Smooth muscle cell of the brain vasculature (primary cell): Measurements from ENCODE around the gene CCDC70.
A peak's percentile ranks its signal among the peaks of the same experiment; 100 is the strongest.

Experiments
- DNase-seq: peaks from one replicate; pipeline ENCODE4 v3.0.0-alpha.2; 2012; ENCODE audit warnings: low read depth, low spot score

The CCDC70 gene

DNA sequence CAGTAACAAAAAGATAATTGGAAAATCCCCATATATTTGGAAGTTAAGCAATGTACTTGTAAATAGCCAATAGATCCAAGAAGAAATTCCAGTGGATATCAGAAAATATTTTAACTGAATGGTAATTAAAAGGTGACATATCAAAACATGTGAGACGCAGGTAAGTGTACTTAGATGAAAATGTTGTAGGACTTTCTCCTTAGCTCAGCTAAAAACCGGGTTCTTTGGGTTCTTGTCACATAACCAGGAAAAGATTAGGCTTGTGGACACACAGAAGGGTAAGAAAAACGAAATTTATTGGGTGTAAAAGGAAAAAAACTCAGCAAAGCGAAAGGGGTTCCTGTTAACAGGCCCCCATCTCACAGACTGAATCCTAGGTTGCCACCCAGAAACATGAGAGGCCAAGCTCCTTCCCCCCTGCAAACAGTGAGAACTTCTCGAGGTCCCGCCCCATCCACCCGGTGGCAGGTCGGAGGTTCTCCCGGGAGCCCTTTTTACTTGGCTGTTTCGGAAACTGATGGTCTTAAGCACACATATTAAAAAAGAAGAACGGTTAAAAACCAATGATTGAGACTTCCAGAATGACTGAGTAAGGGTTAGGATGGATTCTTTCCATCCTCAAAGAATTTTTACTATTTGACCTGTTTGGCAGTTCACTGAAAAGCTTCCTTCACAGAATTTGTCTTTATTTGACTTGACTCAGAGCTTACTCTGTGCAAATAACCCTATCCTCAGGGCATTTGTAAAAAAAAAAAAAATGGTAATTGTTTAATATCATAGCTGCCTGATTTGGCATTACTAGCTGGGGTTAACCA, 3.1 kb upstream of the CCDC70 start:
- no peak for DNase-seq

DNA sequence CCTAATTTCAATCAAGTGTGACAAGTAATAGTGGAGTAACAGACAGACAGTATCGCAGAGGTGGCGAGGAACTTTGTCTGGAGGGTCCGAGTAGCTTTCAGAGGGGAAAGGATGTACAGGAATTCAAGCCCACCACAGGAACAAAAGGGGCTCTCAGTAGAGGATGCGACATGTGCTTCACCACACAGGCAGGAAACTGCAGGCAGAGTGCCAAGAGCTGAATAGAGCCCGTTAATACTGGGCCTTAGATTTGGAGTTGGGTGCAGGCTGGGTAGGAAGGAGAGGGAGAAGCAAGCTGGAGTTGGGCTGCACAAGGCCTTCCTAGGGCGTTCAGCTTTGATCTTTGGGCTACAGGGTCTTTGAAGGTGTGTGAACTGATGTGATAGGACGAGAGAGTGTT, 1.2 kb downstream of the CCDC70 start:
- DNase-seq = no peak

DNA sequence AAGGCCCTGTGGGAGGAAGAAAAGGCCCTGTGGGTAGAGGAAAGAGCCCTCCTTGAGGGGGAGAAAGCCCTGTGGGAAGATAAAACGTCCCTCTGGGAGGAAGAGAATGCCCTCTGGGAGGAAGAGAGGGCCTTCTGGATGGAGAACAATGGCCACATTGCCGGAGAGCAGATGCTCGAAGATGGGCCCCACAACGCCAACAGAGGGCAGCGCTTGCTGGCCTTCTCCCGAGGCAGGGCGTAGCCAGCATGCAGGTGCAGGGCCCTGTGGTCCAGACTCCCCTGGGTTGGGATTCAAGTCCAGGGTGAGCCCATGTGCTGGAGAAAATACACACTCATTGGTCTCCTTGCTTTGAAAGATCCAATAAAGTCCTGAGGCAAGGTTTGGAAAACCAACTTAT, 4.1 kb downstream of the CCDC70 start:
- DNase-seq = no peak

DNA sequence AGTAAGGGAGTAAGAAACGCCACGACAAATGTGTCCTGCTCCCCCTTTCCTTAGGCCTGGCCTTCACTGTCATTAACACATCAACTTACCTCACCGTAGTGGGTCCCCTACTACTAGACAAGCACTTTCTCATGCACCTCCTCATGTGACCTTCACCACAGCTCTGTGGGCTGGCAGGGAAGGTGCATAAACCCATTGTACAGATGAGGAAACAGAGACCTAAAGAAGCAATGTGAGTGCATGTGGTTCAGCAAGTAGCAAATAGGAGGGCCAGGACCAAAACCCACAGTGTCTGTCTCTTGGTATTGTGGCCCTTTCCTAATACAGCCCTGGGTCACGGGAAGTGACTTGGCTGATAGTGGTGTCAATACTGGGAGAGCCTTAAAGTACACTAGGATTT, 5.3 kb downstream of the CCDC70 start:
- no peak for DNase-seq

DNA sequence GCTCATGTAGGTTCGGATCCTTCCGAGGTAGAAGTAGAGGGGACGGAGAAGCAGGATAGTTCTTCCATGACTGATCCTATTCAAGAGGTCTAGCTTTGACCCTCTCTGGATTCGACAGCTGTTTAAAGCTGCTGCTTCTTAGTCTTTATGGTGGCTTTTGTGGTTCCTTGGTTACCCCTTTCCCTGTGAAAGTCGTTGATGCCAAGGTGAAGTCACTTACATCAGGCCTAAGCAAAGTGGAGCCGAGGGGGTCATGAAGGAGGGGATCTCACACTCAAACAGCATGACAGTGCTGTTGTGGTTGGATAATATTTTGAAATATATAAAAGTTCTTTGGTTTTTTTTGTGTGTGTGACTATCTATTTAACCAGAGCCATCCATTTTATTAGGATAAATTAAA, 8.1 kb downstream of the CCDC70 start:
- no peak for DNase-seq

DNA sequence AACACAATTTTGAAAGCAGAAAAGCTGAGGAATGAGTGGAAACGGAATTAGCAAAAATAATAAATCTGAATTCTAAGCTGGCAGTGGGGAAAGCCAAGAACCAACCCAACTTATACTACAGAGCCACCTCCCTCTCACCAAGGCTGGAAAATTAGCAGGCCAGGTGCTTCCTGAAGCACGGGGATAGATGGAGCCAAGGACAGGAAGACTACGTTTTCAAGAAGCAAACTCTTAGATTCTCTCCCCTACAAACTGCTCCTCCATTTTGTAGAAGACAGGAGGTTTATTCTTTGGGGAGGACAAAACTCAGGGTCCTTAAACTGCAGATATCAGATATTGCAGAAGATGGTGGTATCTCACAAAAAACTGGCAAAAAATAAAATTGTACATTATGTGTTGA, 8.8 kb downstream of the CCDC70 start:
- DNase-seq = no peak

DNA sequence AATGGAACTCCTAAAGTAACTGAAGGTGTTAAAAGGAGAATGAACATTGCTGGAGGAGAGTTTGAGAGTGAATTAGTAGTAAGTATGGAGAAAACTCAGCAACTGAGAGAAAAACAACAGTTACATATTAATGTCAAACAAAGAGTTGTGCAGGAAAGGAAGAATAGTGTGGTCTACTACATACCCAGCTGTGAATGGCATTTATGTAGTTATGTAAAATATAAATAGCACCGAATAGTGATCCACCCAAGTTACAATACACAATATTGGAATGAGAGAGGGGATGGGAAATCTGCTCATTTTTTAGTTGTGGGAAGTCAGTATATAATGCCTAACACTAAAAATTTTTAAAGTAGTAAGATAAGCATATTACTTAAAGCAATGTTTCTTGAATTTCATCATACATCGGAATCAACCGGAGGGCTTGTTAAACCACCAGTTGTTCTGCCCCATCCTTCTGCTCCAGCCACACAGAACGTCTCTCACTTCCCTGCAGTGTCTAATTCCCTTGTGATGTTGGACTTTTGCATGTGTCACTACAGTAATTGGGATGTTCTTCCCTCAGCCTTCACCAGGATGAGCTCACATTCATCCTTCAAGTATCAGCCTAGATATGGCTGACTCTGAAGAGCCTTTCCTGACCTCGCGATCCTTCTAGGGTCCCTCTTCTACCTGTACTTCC, 11.5 kb downstream of the CCDC70 start:
- no peak for DNase-seq

DNA sequence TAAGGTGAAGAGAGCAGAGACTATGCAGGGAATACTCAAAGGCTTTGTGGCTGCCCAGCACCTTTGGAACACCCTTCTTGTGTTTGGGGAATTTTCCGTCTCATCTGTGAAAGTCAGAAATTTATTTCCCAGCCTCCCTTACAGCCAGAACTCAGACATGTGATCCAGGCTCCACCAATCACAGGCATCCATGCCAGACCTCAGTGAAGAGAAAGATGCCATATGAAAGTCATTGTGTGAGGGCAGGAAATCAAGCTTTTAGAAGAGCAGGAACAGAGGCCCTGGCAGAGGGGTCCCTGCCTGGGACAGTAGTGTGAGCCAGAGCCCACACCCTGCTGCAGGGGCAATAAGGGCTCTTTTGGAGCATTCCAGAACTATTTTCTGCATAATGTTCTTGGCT, 12.1 kb downstream of the CCDC70 start:
- DNase-seq = no peak

DNA sequence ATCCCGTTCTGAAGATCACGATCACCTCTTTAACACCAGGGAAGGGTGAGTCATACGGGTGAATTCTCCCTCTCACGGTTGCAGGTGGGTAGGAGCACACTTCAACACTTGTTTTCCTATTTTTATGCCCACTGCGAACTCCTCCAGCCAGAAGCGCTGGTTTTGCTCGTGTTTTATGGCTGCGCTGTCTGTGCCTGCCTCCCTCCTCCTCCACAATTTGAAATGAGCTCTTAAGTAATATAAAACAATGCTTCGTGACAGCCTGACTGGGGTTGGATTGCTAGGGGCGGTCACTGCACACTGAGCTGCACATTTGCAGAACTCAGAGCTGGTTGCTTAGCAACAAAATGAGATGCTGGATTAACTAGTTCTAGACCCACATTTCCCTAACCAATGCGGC, 12.9 kb downstream of the CCDC70 start:
- no peak for DNase-seq

DNA sequence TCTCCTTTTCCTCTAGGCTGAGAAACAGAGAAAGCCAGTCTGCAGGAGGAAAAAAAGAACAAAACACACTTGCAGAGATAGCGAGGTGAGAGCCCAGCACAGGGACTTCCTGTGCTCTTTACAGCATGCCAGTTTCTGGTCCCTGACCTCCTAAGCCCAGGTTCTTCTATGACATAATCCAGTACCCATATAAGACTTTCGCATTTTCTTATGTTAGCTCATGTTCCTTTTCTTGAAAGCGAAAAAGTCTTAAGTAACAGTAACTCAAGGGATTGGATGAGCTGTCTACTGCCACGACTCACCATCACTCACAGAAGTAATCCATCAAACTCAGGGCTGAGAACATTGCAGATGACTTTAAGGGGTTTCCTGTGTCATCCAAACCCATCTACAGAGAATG, 17.4 kb downstream of the CCDC70 start:
- no peak for DNase-seq

DNA sequence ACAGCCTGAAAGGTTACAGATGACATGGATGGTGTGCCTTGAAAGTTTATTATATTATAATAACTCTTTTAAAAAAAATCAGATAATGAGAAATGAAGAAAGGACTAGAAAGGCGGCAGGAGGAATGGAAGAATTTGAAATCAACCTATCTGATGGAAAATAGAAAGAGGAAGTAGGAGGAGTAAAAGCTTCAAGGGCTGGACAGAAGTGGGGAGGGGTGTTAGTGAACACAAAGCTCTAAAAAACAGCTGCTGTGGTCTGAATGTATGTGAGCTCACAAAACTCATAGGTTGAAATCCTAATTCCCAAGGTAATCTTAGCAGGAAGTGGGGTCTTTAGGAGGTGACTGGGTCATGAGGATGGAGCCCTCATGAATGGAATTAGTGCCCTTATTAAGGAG, 19.5 kb downstream of the CCDC70 start:
- no peak for DNase-seq

DNA sequence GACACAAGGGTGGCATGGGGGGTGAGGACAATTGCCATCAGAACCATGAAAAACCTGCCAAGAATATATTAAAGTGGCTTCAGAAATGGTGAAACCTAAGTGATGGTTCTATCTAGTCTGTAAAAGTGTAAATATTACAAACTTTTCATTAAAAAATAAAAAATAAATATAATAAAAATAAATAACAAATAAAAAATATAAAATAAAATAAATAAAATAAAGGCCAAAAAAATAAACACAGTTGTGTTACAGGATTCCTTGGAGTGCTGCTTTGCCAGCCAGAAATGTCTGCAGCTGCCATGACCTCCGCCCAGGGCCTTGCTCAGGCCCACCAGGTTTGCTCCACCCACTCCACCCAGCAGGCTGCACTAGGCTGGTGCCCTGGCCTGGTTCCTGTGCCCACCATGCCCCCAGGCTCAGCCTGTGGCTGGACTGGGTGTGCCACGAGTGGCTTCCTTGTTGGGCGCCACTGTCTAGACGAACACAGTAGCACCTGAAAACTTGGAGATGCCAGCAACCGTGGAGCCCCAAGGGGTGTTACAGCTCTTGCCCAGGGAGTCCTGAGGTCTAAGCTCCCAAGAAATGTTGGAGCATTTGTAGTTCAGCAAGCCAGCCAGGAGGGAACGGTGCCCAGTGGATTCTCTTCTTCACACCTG, 20.9 kb downstream of the CCDC70 start:
- no peak for DNase-seq

DNA sequence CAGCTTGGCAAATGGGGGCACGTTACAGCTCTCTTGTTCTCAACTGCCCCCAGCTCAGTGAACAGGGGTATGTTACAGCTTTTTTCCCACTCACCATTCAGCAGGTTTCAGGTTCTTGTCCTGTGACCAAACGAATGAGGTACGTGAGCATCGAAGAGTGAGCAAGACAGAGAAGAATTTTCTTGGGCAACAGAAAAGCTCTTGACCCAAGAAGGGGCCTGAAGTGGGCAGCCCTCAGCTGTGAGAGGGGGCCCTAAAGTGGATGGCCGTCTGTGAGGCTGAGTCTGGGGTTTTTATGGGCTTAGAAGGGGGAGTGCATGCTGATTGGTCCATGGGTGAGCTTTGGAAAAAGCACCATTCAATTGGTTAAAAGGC, 21.4 kb downstream of the CCDC70 start:
- DNase-seq = no peak

DNA sequence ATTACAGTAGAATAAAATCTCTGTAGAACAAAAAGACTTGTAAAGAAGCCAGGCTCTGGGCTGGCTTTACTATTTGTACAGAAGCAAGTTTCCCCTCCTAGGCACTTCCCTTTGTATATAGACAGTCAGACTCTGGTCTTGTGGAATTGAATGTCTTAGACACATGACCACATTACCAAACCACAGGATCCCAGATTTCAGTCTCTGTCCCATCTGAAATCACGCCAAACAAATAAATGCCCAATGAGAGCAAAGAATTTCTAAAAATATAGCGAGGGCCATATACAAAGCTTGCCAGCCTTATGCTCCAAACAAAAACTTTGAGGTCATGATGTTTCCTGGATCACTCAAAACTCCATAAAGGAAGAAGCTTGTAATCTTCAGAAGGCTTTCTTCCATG, 23.9 kb downstream of the CCDC70 start:
- no peak for DNase-seq

DNA sequence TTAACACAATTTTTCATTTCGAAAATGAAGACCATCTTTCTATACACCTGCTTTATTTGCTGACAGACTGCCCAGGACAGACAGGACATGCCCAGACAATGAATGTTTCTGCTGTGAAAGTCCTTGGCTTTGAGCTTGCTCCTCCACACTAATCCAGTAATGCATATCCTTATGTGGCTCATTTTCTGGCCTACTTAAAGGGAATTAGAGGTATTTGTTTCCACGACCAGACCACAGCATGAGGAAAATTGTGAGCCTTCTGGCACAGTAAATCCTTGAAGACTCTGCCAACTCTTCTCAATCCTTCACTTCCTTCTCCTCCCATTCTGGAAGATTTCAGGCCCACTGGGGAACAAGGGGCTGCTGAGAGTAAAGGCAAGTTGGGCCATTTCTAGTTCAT, 25.7 kb downstream of the CCDC70 start:
- DNase-seq = no peak

DNA sequence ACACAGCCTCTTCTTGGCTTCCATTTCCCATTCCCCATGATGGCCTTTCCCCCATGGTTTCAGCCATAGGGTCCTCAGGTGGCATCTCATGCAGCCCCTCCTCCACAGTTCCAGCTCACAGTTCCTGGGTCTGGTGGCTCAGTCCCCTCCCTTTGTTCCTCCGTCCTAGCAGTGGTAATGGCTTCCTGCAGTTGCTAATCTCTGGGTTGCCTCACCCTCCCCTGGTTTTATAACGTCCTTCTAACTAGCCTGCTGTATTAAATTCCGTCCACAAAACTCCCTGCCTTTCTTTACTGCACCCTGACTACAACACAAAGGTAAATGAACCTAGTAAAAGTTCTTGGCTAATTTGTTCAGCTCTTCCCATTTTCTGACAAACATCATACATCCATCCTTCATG, 30.9 kb downstream of the CCDC70 start:
- DNase-seq = no peak

DNA sequence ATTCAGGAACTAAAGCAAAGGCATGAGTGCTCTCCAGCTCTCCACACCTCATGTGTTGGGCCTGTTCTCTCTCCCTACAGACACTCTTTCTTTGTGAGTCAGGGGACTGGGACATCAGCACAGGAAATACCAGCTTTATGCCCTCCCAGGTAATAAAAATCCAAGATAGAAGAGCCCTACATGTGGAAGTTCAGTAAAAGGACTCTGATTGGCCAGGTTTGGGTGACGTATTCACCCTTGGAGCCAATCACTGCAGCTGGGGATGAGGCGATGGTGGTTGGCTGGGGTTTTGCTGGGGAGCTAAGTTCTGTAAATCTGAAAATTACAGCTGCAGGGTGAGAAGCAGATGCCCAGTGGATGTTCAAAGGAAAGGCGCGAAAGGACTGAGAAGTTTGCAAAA, 32.5 kb downstream of the CCDC70 start:
- DNase-seq = no peak

DNA sequence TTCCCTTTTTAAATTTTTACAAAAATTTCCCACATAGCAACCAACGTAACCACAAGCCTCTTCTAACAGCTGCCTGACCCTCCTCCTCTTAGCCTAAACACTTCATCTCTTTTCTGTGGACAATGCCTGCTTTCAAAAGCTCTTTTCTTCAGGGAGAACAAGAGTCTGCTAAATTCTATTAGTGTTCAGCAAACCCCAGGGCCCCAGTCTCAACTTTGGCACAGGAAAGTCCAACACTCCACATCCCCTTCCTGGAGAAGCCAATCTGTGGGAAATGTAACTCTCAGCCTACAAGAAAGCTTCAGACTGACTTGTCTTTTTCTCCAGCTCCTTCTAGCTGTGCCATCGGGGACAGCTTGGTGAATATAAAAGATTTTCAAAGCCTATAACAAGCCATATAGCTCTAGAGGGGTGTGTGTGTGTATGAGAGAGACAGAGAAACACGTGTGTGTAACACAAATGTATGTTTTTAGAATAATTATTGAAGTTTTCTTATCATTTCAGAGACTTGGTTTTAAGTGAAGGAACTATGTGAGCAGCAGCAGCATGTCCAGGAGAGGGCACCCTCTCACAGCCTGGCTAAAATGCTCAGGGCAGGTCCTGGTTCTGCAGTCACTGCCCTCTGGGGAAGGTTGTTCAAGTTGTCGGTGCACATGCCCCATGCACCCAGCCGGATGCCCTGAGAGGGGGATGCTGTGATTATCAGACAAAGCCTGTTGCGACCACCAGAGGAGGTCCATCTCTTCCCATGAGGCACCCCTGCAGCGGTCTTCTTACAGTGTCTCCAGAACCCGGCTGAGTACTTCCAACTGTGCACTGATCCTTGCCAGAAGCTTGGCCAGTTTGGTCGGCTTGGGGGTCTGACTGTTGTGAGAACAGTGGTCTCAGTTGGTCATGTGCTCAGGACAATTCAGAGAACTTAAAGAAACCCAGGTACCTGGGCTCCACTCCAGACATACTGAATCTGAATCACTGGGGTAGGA, 34.4 kb downstream of the CCDC70 start:
- DNase-seq = peak; percentile 26

DNA sequence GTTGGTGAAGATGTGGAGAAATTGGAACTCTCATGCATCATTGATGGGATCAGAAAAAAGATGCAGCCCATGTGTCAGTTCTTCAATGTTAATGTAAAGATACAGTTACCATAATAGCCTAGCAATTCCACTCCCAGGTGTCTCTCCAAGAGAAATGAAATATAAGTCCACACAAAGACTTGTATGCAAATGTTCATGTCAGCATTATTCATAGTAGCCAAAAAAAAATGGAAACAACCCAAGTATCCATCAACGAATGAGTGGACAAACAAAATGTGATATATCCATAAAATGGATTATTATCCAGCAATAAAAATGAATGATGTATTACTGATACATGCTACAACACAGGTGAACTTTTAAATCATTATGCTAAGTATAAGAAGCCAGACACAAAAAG, 38.7 kb downstream of the CCDC70 start:
- no peak for DNase-seq

DNA sequence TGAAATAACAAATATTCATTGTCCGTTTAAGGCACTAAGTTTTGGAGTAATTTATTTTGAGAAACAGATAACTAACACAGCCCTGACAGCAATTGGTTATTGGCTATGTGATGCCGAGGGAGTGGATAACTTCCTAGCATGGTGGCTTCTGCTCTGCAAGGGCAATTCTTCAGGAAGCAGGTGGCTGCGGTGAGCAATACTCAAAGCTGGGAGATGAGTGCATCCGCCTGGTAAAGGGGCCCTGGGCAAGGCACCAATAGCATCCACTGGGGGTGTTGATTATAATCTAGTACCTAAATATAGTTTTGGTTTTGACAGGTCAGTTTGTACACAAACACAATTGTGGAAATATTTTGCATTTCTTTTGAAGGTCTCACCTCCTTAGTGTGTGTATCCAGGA, 41.0 kb downstream of the CCDC70 start:
- no peak for DNase-seq

DNA sequence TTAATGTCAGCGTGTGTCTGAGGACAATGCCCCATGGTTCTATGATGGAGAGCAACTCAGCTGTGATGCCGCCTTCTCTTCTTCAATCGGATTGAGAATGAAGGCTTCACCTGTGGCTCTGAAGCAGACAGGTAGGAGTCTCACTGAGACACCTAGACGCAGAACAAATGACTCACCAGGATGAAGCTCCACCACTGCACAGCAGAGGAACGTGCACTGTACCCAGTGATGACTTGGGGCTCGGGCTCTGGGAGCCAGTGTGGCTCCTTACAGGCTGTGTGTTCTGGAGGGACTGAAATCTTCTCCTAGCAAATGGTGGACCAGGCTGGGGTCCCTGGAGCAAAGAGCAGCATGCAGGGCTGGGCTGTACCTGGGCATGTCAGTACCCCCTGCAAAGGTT, 44.0 kb downstream of the CCDC70 start:
- DNase-seq = no peak

DNA sequence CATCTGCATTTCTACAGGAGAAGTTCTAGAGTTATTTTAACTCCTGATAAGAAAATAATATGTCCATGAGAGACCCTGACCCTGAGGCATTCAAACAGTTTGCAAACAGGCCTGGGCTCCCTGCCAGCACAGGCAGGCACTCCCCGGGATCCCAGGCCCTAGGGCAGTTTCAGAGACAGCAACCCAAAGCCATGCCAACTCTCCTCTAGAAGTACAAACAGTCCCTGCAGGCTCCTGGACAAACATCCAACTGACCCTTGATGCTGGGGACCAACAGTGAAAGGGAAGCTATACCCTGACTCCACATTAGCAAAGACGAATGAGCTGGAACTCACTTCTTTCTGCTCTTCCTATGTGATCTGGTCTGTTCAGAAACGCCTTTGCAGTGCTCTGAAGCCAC, 44.8 kb downstream of the CCDC70 start:
- DNase-seq = peak; percentile 44
